Panc1 (cell line): Measurements from ENCODE around the gene TJP2.

Experiments used
- POLR2AphosphoS5 ChIP-seq: IDR thresholded peaks from 2 replicates; pipeline ENCODE4 v1.6.1; 2012; ENCODE audit warnings: mild to moderate bottlenecking, low read depth, low read length, moderate library complexity
- SIN3A ChIP-seq: IDR thresholded peaks from 2 replicates; pipeline ENCODE4 v1.6.1; 2012; ENCODE audit warnings: low read depth, mild to moderate bottlenecking, low read length, moderate library complexity, borderline replicate concordance; ENCODE audit not compliant: insufficient read depth
- TCF7L2 ChIP-seq: IDR thresholded peaks from 2 replicates; pipeline ENCODE4 v1.6.1; 2011; ENCODE audit warnings: mild to moderate bottlenecking, low read depth, low read length, inconsistent platforms
- TF ChIP-seq, protein P1 (sequence below): fragments of 450-650 bp; IDR thresholded peaks from 2 replicates; pipeline ENCODE4 v1.5.1; 2017; ENCODE audit warnings: mild to moderate bottlenecking
- TF ChIP-seq, protein P2 (sequence below), 2 experiments: IDR thresholded peaks; 2 replicates each; pipeline ENCODE4 v1.6.1; 2011 to 2012; ENCODE audit warnings: low read depth in 2 of 2, control low read depth in 1 of 2, low read length in 1 of 2, mild to moderate bottlenecking in 1 of 2, moderate library complexity in 1 of 2; ENCODE audit not compliant: insufficient read depth in 1 of 2

DNA sequence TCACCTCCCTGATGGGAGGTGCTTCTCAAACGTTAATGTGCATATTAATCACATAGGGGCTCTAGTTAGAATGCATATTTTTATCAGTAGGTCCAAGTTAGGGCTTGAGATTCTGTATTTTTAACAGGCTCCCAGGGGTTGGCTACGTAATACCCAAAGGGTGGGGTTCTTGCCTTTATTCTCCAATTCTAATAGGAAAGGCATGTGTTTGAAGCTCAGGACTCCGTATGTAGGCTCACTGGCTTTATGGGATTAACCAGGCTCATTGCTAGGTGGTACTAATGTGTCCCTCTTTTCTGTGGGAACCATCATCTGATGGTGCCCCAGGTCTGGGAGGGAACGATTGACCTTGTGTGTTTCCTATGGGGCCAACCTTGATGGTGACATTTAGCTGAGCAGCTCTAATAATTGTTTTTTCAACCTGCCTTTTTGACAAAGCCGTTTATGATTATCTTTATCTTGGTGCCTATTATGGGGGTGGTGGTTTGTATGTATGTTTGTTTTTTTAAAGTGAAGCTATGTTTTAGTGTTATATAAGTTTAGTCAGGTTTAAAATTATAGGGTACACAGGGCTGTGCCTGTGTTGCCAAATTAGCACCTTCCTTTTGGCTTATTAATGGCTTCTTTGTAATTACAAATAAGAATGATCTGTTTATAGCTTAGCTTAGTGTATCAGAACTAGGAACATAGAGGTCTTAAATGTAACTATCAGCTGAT lies 20.8 kb downstream of the TJP2 start:
- TF ChIP-seq, protein P1, sequence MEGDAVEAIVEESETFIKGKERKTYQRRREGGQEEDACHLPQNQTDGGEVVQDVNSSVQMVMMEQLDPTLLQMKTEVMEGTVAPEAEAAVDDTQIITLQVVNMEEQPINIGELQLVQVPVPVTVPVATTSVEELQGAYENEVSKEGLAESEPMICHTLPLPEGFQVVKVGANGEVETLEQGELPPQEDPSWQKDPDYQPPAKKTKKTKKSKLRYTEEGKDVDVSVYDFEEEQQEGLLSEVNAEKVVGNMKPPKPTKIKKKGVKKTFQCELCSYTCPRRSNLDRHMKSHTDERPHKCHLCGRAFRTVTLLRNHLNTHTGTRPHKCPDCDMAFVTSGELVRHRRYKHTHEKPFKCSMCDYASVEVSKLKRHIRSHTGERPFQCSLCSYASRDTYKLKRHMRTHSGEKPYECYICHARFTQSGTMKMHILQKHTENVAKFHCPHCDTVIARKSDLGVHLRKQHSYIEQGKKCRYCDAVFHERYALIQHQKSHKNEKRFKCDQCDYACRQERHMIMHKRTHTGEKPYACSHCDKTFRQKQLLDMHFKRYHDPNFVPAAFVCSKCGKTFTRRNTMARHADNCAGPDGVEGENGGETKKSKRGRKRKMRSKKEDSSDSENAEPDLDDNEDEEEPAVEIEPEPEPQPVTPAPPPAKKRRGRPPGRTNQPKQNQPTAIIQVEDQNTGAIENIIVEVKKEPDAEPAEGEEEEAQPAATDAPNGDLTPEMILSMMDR, result no peak
- TF ChIP-seq POLR2AphosphoS5 (no peak), TCF7L2 (no peak), SIN3A (no peak)
- TF ChIP-seq, protein P2, sequence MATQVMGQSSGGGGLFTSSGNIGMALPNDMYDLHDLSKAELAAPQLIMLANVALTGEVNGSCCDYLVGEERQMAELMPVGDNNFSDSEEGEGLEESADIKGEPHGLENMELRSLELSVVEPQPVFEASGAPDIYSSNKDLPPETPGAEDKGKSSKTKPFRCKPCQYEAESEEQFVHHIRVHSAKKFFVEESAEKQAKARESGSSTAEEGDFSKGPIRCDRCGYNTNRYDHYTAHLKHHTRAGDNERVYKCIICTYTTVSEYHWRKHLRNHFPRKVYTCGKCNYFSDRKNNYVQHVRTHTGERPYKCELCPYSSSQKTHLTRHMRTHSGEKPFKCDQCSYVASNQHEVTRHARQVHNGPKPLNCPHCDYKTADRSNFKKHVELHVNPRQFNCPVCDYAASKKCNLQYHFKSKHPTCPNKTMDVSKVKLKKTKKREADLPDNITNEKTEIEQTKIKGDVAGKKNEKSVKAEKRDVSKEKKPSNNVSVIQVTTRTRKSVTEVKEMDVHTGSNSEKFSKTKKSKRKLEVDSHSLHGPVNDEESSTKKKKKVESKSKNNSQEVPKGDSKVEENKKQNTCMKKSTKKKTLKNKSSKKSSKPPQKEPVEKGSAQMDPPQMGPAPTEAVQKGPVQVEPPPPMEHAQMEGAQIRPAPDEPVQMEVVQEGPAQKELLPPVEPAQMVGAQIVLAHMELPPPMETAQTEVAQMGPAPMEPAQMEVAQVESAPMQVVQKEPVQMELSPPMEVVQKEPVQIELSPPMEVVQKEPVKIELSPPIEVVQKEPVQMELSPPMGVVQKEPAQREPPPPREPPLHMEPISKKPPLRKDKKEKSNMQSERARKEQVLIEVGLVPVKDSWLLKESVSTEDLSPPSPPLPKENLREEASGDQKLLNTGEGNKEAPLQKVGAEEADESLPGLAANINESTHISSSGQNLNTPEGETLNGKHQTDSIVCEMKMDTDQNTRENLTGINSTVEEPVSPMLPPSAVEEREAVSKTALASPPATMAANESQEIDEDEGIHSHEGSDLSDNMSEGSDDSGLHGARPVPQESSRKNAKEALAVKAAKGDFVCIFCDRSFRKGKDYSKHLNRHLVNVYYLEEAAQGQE (IDR thresholded peaks at IDR 0.05; ENCODE audit: insufficient read depth in 1 of 2, low read depth in 2 of 2, low read length in 1 of 2), result no peak
